ENCODE data around the gene GGA2. TPM values are rescaled to one million over a fixed set of nuclear protein-coding genes. Genes with fewer than 3 reads are reported as not detected.

GGA2 gene
- total RNA-seq, 1 experiment from 2014 or later, result 26.5 TPM

- CTCF ChIA-PET, result no interaction called here
- BruUV-seq (replicated peaks), result no TSS peak
Measured at GRCh38 chr16:23496821-23497542, 13.3 kb downstream of the GGA2 start.

DNA sequence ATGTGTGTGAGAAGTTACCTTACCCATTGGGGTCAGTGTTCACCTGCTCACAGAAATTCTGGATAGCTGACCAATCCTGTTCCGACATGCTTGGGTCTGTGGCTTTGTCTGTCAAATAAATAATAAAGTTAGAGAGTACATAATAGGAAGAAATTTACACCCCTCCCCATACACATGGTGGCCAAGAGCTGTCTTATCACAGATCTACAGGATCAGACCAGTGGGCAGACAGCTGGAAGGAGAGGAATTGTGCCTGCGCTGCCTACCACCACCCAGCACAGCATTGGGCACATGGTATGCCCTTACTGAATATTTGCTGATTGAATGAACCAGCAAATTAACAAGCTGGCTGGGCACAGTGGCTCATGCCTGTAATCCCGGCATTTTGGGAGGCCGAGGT is 14.6 kb downstream of the GGA2 start:
- Histone ChIP-seq H3K9me3 (ENCODE audit: low read length) (no peaks in the 10 kb centered on the region), H3K4me2 (ENCODE audit: low read length) (no peak overlapping the region), H3K9me2 (replicated peaks; ENCODE audit: low read length) (no peaks in the 10 kb centered on the region), H3K27me3 (ENCODE audit: low read length) (no peaks in the 10 kb centered on the region), H3K9ac (ENCODE audit: low read length) (no peak overlapping the region), H3K36me3 (ENCODE audit: low read depth, low read length) (peaks cover 8% of the 10 kb centered on the region; the same call in 1 of the 2 replicates), H3K4me1 (ENCODE audit: insufficient read depth, low read length) (peaks cover 14% of the 10 kb centered on the region), H3K27ac (ENCODE audit: low read length) (no peak overlapping the region), H3F3A (ENCODE audit: low read length, unreplicated experiment) (no peaks in the 10 kb centered on the region), H3K79me2 (ENCODE audit: low read length) (peaks cover 37% of the 10 kb centered on the region), H3K4me3 (ENCODE audit: low read length) (no peak overlapping the region), H4K20me1 (ENCODE audit: low read length) (no peaks in the 10 kb centered on the region), H2AFZ (ENCODE audit: low read length) (no peak overlapping the region)
- ATAC-seq (no peak), DNase-seq (no peak)
- BruUV-seq (replicated peaks), result no TSS peak
- TF ChIP-seq EZH2 (IDR thresholded peaks at IDR 0.05; ENCODE audit: low read length, unreplicated experiment) (no peak), EZH2phosphoT487 (IDR thresholded peaks at IDR 0.05; ENCODE audit: borderline replicate concordance, low read length) (no peak)
- TF ChIP-seq, protein P1, sequence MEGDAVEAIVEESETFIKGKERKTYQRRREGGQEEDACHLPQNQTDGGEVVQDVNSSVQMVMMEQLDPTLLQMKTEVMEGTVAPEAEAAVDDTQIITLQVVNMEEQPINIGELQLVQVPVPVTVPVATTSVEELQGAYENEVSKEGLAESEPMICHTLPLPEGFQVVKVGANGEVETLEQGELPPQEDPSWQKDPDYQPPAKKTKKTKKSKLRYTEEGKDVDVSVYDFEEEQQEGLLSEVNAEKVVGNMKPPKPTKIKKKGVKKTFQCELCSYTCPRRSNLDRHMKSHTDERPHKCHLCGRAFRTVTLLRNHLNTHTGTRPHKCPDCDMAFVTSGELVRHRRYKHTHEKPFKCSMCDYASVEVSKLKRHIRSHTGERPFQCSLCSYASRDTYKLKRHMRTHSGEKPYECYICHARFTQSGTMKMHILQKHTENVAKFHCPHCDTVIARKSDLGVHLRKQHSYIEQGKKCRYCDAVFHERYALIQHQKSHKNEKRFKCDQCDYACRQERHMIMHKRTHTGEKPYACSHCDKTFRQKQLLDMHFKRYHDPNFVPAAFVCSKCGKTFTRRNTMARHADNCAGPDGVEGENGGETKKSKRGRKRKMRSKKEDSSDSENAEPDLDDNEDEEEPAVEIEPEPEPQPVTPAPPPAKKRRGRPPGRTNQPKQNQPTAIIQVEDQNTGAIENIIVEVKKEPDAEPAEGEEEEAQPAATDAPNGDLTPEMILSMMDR (conservative IDR thresholded peaks at IDR 0.05; ENCODE audit: low read depth, low read length), result no peak
- ChIA-PET CTCF (no interaction called here), POLR2A (ENCODE audit: unreplicated experiment) (no interaction called here)
- intact Hi-C loops (cut with micrococcal nuclease), result no loop called here

More at GRCh38 chr16:23496821-23497542, 13.3 kb downstream of the GGA2 start:
- H3K9me2 ChIP-seq (replicated peaks; ENCODE audit: low read length), result no peaks in the 10 kb centered on the region
- H3K4me2 ChIP-seq (ENCODE audit: low read length), result no peak overlapping the region
- H3F3A ChIP-seq (ENCODE audit: low read length, unreplicated experiment), result no peaks in the 10 kb centered on the region
- no peak overlapping the region for H3K9ac ChIP-seq (ENCODE audit: low read length)
- no peaks in the 10 kb centered on the region for H3K9me3 ChIP-seq (ENCODE audit: low read length)
- POLR2A ChIA-PET (ENCODE audit: unreplicated experiment), result no interaction called here
- no peak overlapping the region for H3K27ac ChIP-seq (ENCODE audit: low read length)
- H4K20me1 ChIP-seq (ENCODE audit: low read length), result no peaks in the 10 kb centered on the region
- DNase-seq (no peak), ATAC-seq (no peak)
- H3K36me3 ChIP-seq (ENCODE audit: low read depth, low read length), result peaks cover 2% of the 10 kb centered on the region; the same call in 1 of the 2 replicates
- H3K79me2 ChIP-seq (ENCODE audit: low read length), result peaks cover 50% of the 10 kb centered on the region
- no peaks in the 10 kb centered on the region for H3K27me3 ChIP-seq (ENCODE audit: low read length)
- TF ChIP-seq, protein P1 (conservative IDR thresholded peaks at IDR 0.05; ENCODE audit: low read depth, low read length), result no peak
- TF ChIP-seq EZH2phosphoT487 (IDR thresholded peaks at IDR 0.05; ENCODE audit: borderline replicate concordance, low read length) (no peak), EZH2 (IDR thresholded peaks at IDR 0.05; ENCODE audit: low read length, unreplicated experiment) (no peak)
- intact Hi-C loops (cut with micrococcal nuclease), result no loop called here
- no peak overlapping the region for H3K4me3 ChIP-seq (ENCODE audit: low read length)
- H2AFZ ChIP-seq (ENCODE audit: low read length), result no peak overlapping the region
- peaks cover 9% of the 10 kb centered on the region for H3K4me1 ChIP-seq (ENCODE audit: insufficient read depth, low read length)

- H3F3A ChIP-seq (ENCODE audit: low read length, unreplicated experiment), result no peaks in the 10 kb centered on the region
- no TSS peak for BruUV-seq (replicated peaks)
- TF ChIP-seq EZH2 (IDR thresholded peaks at IDR 0.05; ENCODE audit: low read length, unreplicated experiment), result no peak
- H3K4me1 ChIP-seq (ENCODE audit: insufficient read depth, low read length), result peaks cover 14% of the 10 kb centered on the region
- H3K27ac ChIP-seq (ENCODE audit: low read length), result no peak overlapping the region
- POLR2A ChIA-PET (ENCODE audit: unreplicated experiment), result no interaction called here
- ATAC-seq (no peak), DNase-seq (no peak)
- H2AFZ ChIP-seq (ENCODE audit: low read length), result no peak overlapping the region
- CTCF ChIA-PET, result no interaction called here
- H3K9me2 ChIP-seq (replicated peaks; ENCODE audit: low read length), result no peaks in the 10 kb centered on the region
- no peaks in the 10 kb centered on the region for H4K20me1 ChIP-seq (ENCODE audit: low read length)
- H3K36me3 ChIP-seq (ENCODE audit: low read depth, low read length), result peaks cover 12% of the 10 kb centered on the region; the same call in 1 of the 2 replicates
- H3K79me2 ChIP-seq (ENCODE audit: low read length), result peaks cover 22% of the 10 kb centered on the region
- H3K27me3 ChIP-seq (ENCODE audit: low read length), result no peaks in the 10 kb centered on the region
- intact Hi-C loops (cut with micrococcal nuclease), result no loop called here
- no peak overlapping the region for H3K4me2 ChIP-seq (ENCODE audit: low read length)
- no peaks in the 10 kb centered on the region for H3K9me3 ChIP-seq (ENCODE audit: low read length)
- H3K4me3 ChIP-seq (ENCODE audit: low read length), result no peak overlapping the region
- H3K9ac ChIP-seq (ENCODE audit: low read length), result no peak overlapping the region
Measured at GRCh38 chr16:23494188-23494587, 16.1 kb downstream of the GGA2 start.
